Brain microvascular endothelial cell (primary cell): Measurements from ENCODE around the gene MRPL14.

ENCODE experiments used
- DNase-seq: peaks from one replicate; pipeline ENCODE4 v3.0.0-alpha.2; 2020
- H3K27ac ChIP-seq: fragments of 250-450 bp; sonication (Bioruptor Pico); 2 replicates; pipeline ENCODE4 v1.5.1; 2020; ENCODE audit warnings: mild to moderate bottlenecking, moderate library complexity
- H3K27me3 ChIP-seq: fragments of 250-450 bp; sonication (Bioruptor Pico); replicated peaks from 2 replicates; pipeline ENCODE4 v1.5.1; 2020; ENCODE audit warnings: mild to moderate bottlenecking
- H3K36me3 ChIP-seq: fragments of 250-450 bp; sonication (Bioruptor Pico); replicated peaks from 2 replicates; pipeline ENCODE4 v1.5.1; 2020; ENCODE audit warnings: mild to moderate bottlenecking
- H3K4me3 ChIP-seq: 2 replicates; pipeline ENCODE4 v1.5.1; 2011; ENCODE audit warnings: low read depth, mild to moderate bottlenecking, control low read depth, low read length, moderate library complexity
- in situ Hi-C: cut with HindIII; loops from 2 replicates; pipeline ENCODE4 v1.10.0; 2017; ENCODE audit warnings: low sequenced_read_pairs, low pct_ligation_motif_present
- TF ChIP-seq, protein P1 (sequence below): IDR thresholded peaks from 2 replicates; pipeline ENCODE4 v1.5.1; 2011; ENCODE audit warnings: low read depth, mild to moderate bottlenecking, moderate library complexity, low read length, control low read depth, inconsistent platforms; ENCODE audit errors: missing control alignments

MRPL14 gene

DNA sequence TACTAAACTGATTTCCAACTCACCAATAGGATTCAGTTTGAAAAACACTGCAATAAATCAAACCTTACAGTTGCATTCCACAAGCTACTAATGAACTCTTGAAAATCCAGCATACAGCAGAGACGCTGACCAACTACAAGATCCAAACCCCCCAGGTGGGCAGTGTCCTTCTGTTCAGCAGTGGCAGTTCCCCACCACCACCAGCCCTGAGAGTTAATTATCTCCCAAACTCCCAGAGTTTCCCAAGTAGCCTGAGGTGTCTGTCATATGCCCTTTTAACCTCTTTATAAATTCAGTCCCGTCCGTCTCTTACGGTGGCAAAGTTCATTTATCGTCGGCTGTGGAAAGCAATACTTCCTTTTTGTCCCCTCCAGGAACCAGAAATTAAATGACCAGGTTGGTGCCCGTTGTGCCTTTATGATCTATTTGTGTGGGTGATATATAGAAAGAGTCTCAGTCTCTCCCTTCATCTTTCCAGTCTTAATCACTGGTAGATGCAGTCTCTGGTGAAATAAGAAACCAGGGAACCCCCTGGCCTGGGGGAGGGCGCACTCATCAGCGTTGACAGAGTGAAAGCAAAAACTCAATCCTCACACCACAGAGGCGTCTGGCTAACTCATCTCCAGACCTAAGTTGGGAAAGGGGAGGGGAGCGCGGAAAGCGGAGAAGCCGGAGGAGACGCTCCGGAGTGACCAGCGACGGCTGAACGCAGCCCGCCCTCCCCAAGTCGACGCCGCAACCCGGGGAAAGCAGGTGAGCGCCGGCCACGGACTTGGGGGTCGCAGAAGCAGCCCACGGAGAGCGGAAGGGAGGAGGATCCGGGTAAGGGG, 717 bp downstream of the MRPL14 start:
- Histone ChIP-seq H3K4me3 (peak overlapping the region; percentile 80), H3K27ac (peak overlapping the region; percentile 88), H3K36me3 (no peaks in the 10 kb centered on the region), H3K27me3 (no peaks in the 10 kb centered on the region)
- peak; percentile 86 for DNase-seq
- in situ Hi-C loops, result no loop called here
- TF ChIP-seq, protein P1, sequence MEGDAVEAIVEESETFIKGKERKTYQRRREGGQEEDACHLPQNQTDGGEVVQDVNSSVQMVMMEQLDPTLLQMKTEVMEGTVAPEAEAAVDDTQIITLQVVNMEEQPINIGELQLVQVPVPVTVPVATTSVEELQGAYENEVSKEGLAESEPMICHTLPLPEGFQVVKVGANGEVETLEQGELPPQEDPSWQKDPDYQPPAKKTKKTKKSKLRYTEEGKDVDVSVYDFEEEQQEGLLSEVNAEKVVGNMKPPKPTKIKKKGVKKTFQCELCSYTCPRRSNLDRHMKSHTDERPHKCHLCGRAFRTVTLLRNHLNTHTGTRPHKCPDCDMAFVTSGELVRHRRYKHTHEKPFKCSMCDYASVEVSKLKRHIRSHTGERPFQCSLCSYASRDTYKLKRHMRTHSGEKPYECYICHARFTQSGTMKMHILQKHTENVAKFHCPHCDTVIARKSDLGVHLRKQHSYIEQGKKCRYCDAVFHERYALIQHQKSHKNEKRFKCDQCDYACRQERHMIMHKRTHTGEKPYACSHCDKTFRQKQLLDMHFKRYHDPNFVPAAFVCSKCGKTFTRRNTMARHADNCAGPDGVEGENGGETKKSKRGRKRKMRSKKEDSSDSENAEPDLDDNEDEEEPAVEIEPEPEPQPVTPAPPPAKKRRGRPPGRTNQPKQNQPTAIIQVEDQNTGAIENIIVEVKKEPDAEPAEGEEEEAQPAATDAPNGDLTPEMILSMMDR, result no peak

DNA sequence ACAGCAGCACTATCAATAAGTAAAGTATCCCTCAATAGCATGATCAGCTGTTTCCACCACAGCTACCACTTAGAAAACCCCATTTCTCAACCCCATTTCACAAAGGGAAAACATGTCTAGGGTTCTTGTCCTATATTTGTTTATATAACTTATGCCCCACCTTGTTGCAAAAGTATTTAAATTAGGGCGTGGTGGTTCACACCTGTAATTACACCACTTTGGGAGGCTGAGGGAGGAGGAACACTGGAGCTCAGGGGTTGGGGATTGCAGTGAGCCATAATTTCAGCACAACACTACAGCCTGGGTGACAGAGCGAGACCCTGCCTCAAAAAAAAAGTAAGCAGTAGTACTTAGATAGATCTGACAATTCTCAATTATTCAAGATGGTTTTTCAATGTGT, 3.7 kb downstream of the MRPL14 start:
- in situ Hi-C loops, result no loop called here
- no peaks in the 10 kb centered on the region for H3K27me3 ChIP-seq
- H3K4me3 ChIP-seq, result no peak overlapping the region
- no peaks in the 10 kb centered on the region for H3K36me3 ChIP-seq
- H3K27ac ChIP-seq, result no peak overlapping the region
- no peak for DNase-seq
- TF ChIP-seq, protein P1, result no peak

DNA sequence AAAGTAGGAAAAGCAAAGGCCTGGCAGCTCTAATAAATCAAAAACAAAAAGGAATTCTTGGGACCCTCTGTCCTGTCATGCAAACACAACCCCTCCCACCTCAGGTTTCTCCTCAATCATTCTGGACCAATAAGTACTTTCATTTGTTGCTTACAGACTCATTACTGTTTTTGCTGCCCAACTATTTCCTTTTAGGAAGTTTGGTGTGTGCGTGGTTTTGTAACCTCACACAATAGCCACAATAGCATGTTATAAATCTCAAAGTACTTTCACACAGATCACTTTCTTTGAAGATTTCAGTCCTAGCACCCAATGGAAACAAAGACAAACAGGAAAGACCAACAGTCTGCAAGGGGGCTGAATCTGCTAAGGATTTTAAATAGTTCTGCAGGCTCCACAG, 4.5 kb downstream of the MRPL14 start:
- Histone ChIP-seq H3K36me3 (peaks cover 2% of the 10 kb centered on the region), H3K27me3 (no peaks in the 10 kb centered on the region), H3K4me3 (no peak overlapping the region), H3K27ac (no peak overlapping the region)
- in situ Hi-C loops, result no loop called here
- DNase-seq, result no peak
- TF ChIP-seq, protein P1, result no peak

DNA sequence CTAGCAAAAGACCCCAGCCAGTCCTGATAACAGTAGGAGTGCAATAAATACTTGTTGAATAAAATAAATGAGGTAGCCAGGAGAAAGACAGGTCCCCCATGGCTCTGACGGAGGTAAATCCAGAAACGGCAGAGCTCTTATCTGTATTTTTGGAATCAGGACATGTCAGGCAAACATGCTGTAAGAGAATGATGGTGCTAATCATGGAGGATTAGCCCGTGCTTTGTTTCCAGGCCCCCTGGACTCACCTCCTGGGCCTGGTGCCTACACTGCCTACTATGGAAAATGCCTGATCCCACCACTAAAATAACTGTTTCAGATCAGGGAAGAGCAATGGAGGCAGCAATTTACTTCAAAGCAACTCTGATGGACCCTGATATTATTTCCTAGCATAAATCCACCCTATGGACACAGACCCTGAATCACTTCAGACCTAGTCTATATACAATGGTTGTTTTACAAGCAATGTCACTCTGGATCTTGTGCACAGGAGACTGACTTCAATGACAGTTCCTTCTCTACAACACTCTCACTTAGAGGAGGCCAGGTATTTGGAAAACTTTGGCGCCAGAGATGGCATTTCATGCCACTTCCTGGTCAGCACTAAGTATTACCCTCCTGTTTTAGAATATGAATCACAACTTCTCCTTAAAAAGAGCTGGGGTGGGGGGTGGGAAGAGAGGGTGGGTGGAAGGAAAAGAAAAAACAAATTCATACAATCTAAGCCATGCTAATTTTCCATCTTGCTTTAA, 6.4 kb downstream of the MRPL14 start:
- DNase-seq, result no peak
- TF ChIP-seq, protein P1, result no peak
- Histone ChIP-seq H3K4me3 (no peak overlapping the region), H3K36me3 (peaks cover 2% of the 10 kb centered on the region), H3K27ac (no peak overlapping the region), H3K27me3 (no peaks in the 10 kb centered on the region)
- in situ Hi-C loops, result no loop called here

DNA sequence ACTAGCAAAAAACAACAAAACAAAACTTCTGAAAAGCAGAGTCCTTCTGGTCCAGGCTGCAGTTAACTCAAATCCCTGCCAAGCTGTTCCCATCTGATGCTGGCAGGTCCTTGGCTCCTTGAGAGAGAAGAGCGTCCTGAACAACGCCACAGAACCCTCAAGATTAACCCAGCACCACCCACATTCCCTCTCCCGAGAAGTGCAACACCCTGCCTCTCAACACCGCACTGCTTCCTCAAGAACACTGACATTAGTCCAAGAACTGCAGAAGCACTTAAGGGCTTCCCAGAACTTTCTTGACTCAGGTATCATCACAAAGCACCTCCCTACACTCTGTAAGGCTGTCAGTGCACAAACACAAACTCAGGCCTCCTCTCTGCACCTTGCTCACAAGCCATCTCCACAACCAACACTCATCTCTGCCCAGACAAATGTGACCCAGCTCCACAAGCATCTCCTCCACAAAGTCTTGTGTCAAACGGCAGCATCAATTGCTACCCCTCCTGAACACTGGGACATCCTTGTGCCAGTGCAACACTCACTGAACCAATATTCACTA, 7.5 kb downstream of the MRPL14 start:
- in situ Hi-C loops, result no loop called here
- no peak overlapping the region for H3K4me3 ChIP-seq
- TF ChIP-seq, protein P1, result no peak
- DNase-seq, result no peak
- no peak overlapping the region for H3K27ac ChIP-seq
- H3K36me3 ChIP-seq, result peaks cover 2% of the 10 kb centered on the region
- H3K27me3 ChIP-seq, result no peaks in the 10 kb centered on the region
